HG03139 (cell line): ENCODE data around the gene RASD1.
"Not testable (repeated sequence)": the region's sequence is repeated elsewhere in the genome, so short reads cannot be mapped to it uniquely, and the experiment has no call there.

ENCODE experiments used
- ATAC-seq: cut with Tn5 transposase; IDR thresholded peaks from one replicate; pipeline ENCODE4 v1.9.1; 2021; ENCODE audit not compliant: unreplicated experiment

RASD1 gene

DNA sequence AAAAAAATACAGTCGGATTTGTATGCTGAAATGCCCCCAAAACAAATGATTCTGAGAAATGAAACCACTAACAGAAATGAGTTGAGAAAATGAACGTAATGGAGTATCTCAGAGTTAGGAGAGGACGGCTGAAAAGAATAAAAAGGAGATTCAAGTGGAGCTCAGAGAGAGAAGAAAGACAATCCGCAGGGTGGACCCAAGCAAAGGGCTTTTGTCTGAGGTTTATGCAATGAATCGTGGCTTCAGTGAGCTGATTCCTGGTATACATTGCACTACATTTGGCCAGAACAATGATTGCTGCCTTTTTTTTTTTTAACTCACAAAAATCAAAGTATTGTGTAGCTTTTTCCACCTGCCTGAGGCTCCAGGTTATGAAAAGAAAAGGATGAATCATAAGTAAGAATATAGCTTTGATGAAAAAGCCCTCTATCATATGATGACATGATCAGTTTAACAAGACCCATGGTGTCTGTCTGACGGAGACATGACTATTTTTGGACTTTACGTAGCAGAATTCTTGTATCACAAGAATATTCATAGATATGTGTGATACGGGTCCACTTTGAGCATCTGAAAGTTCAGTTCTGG, 23.8 kb downstream of the RASD1 start:
- ATAC-seq, result no peak

DNA sequence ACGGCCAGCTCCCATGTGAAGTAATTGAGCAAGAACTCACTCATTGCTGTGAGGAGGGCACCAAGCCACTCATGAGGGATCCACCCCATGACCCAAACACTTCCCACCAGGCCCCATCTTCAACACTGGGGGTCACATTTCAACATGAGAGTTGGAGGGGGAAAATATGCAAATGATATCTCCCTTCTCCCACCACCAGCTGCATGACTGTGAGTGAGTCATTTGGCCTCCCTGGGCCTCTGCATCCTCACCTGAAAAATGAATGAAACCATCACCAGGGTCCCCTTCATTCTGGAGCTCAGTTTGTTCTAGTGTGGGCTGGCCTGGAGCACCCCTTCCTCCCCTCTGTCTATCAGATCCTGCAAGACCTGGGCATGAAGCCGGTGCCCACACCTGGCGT, 26.2 kb downstream of the RASD1 start:
- no peak for ATAC-seq

DNA sequence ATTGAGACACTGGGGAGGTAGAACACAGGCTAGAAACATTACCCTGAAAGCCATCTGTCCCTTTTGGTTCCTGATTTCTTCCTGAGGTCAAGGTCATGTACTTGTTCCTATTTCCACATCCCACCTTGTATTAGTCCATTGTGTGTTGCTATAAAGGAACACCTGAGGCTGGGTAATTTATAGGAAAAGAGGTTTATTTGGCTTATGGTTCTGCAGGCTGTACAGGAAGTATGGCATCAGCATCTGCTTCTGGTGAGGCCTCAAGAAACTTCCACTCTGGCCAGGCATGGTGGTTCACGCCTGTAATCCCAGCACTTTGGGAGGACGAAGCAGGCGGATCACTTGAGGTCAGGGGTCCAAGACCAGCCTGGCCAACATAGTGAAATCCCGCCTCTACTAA, 26.8 kb downstream of the RASD1 start:
- ATAC-seq, result no peak

DNA sequence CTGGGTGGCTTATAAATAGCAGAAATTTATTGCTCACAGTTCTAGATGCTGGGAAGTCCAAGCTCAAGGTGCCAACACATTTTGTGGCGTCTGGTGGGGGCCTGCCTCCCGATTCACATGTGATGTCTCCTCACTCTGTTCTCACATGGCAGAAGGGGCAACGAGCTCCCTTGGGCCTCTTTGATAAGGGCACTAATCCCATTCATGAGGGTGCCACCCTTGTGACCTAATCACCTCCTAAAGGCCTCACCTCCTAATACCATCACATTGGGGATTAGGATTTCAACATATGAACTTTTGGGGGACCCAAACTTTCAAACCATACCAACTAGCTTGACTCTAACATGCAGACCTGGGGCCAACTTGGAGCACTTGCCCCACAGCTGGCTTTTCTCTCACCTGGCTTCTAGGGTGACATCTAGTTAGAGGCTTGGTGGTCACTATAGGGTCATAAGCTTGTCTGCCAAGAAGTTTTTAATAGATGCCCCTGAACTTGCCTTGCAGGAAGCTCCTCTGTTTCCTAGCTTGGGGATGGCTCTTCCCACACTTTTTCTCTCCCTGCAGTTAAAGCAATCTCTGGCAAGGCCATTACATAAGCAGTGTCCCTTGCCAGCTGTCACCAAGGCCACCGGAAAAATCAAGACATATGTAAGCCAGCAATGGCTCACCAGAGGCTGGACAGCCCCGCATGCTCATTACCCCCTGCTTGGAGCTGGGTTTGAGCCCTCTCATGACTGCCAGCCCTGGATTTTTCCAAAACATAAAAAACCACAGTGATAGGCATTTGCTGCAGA, 27.8 kb downstream of the RASD1 start:
- ATAC-seq, result no peak

DNA sequence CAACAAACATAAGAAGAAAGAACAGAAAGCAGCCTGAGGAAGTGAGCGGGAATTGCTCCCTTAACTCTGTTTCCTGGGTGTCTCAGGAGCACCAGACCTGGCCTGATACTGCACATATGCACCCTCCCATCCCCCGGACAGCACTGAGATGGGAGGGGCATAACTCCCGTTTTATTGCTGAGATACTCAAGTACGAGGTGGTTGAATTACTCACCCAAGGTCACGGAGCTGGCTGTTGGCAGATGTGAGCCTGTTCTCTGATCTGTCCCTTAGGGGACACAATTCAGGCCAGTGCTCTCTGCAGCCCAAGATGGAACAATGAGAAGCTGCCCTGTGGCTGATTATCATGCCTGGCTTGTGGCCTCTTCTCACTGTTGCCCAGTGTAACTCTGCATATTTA, 28.5 kb downstream of the RASD1 start:
- no peak for ATAC-seq

DNA sequence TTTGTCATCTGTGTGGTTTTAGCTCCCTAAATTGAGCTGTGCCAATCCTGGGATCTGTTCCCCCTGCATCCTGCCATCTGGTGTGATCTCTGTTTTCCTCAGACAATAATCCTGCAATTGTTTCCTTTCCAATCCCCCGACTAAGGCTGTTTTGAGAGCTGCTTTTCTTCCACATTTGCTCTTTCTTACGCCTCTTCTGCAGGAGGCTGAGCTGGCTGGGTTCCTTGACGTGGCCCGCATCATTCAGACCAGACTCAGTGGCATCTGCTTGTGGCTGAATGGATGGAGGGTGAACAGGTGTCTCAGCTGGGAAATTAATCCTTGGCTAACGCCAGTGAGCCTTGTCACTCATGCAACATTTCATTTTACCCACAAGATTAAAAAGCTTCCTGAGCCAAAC, 29.2 kb downstream of the RASD1 start:
- no peak for ATAC-seq

DNA sequence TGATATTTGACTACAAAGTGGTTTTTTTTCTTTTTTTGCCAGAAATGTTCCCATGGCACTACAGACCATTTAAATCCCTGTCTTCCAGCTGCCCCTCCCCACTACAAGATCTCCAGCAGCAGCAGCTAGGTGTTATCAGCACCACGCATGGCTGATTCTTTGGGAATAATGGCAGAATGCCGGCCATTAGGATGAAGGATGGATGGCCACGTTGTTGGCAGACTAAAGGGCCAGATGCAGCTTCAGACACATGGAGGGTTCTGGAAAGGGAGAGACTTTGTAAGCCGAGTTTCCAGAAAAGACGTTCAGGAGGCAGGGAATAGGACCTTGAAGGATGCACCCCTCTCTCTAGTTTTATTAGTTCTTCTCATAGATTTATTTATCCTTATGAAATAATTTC, 29.7 kb downstream of the RASD1 start:
- ATAC-seq, result no peak

DNA sequence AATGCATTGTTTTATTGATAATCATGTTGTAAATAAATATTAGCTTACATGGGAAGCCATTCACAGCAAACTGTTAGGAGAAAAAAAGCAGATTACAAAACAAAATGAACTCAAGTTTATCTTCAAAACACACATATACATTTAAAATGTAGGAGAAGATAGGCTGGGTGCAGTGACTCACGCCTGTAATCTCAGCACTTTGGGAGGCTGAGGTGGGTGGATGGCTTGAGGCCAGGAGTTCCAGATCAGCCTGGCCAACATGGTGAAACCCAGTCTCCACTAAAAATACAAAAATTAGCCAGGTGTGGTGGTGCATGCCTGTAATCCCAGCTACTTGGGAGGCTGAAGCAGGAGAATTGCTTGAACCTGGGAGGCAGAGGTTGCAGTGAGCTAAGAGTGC, 30.3 kb downstream of the RASD1 start:
- ATAC-seq, result not testable (repeated sequence)

DNA sequence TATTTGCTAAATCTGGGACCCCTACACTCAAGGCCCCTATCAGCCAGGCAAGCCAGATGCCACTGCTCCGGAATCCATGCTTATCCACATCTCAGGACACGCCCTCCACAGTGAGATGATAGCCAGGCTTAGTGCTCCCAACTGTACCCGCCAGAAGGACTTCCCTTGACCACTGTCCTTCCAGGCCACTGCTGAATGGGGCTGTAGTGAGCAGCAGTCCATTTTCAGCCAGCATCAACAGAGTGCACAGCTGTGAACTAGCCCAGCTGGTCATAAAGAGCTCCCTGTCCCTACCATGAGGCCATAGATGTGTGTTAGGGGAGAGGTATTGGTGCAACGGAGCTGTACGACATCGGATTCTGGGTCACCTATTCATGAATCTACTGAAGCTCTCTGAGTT, 32.4 kb downstream of the RASD1 start:
- ATAC-seq, result no peak

DNA sequence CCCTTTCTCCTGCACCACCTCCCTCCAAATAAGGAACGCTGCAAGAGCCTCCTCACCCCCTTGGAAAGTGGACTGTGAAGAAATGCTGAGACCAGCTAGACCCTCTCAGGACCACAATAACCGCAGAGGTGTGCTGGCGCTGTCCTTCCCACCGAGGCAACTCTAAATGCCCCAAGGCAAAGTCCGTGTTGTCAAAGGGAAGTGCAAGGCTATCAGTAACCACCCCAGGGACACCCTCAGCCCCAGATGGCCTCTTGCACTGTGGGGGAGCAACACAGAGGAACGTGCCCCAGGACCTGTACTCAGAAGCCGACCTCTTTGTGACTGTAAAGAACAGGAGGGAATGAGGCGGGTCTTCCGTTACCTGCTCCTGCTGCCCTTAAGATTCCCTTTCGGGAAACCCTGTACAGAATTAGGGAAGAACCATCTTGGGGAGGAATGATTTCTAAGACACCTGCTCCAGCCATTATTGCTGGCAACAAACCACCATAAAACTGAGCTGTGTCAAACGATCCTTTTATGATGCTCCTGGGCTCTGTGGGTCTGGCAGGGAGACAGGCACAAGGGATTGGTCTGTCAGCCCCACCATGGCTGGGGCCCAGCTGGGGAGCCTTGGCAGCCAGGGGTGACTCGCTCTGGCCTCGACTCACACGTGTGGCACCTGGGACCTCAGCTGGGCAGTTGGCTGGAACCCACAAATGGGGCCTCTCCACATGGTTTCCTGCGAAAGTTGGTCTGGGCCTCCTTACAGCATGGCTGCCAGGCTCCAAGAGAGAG, 34.0 kb downstream of the RASD1 start:
- ATAC-seq, result no peak

DNA sequence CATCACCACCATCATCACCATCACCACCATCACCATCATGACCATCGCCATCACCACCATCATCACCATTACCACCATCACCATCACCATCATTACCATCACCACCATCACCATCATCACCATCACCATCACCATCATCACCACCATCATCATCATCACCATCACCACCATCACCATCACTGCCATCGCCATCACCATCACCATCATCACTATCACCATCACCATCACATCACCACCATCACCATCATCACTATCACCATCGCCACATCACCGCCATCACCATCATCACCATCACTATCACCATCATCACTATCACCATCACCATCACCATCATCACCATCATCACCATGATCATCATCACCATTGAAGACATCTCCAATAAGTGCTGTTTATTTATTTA, 36.2 kb downstream of the RASD1 start:
- no peak for ATAC-seq

DNA sequence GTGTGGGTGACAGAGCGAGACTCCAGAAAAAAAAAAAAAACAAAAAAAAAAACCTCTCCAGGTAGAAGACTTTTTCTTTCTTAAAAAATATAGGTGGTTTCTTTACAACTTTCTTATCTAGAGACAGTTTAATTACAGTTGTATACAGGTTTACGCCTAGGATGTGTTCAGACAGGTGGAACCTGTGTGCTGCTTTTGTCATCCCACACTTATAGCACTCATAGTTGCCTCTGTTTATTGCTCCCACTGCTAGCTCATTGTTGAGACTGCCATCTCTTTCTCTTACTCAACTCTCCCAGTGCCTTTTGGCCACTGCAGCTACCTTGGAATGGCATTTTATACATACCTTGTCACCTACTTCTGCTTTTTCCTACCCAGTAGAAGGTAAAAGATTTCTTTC, 38.5 kb downstream of the RASD1 start:
- ATAC-seq, result no peak

DNA sequence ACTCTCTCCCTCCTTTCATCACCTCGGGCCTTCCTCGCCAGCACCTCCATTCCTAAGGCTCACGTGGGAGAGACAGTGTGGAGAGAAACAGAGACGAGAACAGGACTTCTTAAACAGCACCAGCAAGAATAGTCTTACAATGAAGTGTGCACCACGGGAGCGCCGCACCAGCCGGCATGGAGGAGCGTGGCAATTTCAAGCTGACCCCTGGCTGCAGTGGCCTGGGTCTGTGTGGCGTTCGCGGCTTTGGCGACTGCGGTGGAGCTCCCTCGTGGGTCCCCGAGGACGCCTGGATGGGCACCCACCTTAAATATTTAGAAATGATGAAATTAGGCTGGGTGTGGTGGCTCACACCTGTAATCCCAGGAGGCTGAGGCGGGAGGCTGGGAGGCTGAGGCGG, 39.9 kb downstream of the RASD1 start:
- no peak for ATAC-seq

DNA sequence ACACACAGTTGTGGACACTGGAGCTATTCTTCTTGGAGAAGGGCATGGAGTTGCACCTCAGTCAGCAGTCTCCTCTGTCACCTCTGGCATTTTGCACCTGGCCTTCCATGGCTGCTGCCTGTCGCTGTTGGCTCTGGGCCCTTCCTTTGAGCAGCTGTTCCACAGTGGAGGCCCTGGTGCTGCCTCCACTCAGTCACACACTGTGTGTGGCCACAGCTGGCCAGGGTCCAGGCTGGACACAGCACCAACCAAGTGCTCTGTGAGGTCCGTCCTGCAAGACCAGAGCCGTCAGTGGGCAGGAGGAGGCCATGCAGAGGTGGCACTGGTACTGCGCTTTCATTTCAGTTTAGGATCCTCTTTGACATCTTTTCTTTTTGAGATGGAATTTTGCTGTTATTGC, 41.0 kb downstream of the RASD1 start:
- no peak for ATAC-seq

DNA sequence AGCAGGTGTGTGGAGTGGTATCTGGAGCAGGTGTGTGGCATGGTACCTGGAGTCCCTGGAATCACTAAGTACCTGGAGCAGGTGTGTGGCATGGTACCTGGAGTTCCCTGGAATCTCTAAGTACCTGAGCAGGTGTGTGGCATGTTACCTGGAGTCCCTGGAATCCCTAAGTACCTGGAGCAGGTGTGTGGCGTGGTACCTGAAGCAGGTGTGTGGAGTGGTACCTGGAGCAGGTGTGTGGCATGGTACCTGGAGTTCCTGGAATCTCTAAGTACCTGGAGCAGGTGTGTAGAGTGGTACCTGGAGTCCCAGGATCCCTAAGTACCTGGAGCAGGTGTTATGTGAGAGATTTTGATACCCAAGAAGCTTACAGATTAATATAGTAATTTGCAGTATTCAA, 41.5 kb downstream of the RASD1 start:
- ATAC-seq, result not testable (repeated sequence)

DNA sequence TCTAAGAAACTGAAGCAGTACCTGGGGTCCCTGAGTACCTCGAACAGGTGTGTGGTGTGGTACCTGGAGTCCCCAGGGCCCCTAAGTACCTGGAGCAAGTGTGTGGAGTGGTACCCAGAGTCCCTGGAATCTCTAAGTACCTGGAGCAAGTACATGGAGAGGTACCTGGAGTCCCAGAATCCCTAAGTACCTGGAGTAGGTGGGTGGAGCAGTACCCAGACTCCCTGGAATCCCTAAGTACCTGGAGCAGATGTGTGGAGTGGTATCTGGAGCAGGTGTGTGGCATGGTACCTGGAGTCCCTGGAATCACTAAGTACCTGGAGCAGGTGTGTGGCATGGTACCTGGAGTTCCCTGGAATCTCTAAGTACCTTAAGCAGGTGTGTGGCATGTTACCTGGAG, 41.9 kb downstream of the RASD1 start:
- no peak for ATAC-seq

DNA sequence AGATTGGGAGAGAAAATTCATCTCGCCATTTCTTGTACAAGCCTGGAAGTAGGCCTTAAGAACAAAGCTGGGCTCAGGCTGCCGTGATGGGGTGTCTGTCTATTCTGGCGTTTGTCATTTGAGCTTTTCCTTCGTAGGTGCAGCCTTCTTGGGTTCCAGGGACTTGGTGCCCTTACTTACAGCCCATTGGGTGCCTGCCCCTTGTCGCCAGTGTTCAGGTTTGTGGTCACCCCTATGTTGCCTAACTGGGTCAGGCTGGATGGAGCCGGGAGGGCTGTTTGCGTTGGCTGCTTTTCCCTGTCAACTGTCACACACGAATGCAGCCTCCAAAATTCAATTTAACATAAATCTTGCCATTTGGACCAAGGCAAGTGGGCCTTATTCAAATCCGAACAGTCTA, 43.1 kb downstream of the RASD1 start:
- no peak for ATAC-seq

DNA sequence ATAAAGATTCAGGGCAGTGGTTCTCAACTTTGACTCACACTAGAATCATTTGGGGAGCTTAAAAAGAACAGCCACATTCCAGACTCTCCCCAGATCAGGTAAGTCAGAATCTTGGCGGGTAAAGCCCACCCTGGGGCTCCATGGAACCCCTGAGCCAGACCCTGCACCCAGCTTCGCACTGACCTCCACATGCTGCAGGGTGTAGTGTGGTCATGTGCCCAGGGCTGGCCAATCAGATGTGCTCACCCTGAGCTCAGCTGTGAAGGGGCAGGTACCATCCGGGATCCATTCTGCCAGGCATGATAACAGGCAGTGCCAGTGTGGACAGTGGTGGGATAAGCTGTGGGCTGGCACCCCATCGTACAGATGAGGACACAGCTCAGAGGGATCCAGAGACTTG, 47.5 kb downstream of the RASD1 start:
- no peak for ATAC-seq

DNA sequence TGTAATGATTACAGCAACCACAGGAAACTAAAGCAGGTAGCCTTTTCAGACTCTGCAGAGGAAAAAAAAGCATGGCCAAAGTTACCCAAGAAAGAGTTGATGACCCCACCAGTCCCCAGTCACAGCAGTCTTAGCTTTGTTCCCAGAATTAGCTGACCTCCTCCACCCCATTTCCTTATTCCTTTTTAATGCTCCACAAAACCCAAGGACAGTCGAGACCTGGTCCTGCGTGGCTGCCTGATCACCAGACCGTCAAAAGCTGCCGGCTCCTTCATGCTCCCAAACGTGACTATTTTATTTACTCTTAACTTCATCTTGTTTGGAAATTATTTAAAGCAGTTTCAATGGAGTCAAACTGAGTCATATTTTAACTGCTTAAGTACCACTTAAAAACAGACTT, 48.1 kb downstream of the RASD1 start:
- ATAC-seq, result no peak

DNA sequence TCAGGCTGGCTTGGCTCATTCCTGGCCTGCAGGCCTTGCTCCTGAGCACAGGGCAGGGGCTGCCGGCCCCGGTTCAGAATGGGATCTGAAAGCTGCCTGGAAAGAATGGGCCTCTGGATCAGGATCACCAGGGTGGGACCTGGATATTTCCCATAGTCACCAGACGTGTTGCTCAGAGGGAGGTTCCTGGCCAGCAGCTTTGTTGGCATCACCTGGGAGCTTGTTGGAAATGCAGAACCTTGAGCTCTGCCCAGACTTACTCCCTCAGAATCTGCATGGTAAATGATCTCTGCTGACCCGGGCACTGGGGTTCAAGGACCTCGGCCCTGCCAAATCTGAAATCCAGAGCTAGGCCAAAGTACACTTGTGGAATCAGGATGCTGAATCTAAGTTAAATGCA, 48.9 kb downstream of the RASD1 start:
- ATAC-seq, result no peak

DNA sequence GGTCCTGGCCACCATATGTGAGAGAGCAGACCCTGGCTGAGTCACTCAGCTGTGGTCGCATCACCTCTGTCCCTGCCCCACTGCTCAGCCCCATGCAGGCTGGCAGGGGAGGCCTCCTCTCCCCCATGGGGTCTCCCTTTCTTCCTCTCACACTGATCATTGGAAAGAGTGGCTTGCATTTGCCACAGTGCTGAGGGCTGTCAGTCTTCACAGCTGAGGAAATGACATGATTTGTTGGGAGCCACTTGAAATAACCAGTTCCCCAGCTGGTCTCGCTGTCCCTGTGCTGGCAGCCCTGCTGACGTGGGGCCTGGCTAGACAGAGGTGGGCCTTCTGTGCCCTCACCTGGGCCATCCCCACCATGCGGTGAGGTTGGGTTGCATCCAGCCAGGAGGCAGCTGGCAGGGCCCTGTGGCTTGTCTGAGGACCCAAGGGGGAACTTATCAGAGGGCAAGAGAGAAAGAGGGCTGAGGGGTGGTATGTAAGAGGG, 49.5 kb downstream of the RASD1 start:
- no peak for ATAC-seq
